ENCODE measurements around the gene PLCH2. TPM values are rescaled to one million over a fixed set of nuclear protein-coding genes. Genes with fewer than 3 reads are reported as not detected.

PLCH2 gene
- total and polyA plus RNA-seq, 11 donors, result 0.04 to 1.0 (median 0.35) TPM; not detected in 4

DNA sequence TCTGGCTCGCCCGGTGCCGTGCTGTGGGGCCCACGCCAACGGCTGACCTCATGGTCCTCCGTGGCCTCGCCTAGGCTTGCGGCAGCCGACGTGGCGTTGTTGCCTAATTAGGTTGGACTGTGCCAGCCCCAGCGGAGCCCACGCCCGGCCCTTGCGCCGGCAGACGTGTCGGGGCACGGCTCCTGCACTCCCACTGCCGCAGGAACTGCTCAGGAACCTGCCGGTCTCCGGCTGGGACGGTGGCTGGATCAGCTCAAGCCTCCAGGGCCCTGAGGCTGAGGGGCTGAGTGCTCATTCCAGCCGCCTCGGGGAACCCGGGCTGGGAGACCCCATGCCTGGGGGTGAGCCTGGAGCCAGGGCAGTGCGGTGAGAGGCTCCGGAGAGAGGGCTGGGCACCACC is 47.6 kb upstream of the PLCH2 start:
- H3K9me3 ChIP-seq, result peaks cover 0 to 12% (median 0%) of the 10 kb centered on the region in 12 donors
- ATAC-seq, result no peak
- no peaks in the 10 kb centered on the region for H3K4me1 ChIP-seq
- TF ChIP-seq POLR2A (IDR thresholded peaks at IDR 0.05), result no peak
- TF ChIP-seq, protein P1, sequence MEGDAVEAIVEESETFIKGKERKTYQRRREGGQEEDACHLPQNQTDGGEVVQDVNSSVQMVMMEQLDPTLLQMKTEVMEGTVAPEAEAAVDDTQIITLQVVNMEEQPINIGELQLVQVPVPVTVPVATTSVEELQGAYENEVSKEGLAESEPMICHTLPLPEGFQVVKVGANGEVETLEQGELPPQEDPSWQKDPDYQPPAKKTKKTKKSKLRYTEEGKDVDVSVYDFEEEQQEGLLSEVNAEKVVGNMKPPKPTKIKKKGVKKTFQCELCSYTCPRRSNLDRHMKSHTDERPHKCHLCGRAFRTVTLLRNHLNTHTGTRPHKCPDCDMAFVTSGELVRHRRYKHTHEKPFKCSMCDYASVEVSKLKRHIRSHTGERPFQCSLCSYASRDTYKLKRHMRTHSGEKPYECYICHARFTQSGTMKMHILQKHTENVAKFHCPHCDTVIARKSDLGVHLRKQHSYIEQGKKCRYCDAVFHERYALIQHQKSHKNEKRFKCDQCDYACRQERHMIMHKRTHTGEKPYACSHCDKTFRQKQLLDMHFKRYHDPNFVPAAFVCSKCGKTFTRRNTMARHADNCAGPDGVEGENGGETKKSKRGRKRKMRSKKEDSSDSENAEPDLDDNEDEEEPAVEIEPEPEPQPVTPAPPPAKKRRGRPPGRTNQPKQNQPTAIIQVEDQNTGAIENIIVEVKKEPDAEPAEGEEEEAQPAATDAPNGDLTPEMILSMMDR (IDR thresholded peaks at IDR 0.05), result no peak
- WGBS, 4 donors, result 89 to 90% (median 90%) methylated on average over 25 to 28 of the region's 28 CpGs; no CpG with 5 or more reads in 1 of the 4 donors
- no peaks in the 10 kb centered on the region for H3K36me3 ChIP-seq
- intact Hi-C loops (cut with DNase I), result no loop called here
- DNase-seq, result no peak
- no peak overlapping the region for H3K4me3 ChIP-seq
- no peak overlapping the region for H3K27ac ChIP-seq
- peaks cover 0 to 63% (median 21%) of the 10 kb centered on the region in 9 donors for H3K27me3 ChIP-seq

DNA sequence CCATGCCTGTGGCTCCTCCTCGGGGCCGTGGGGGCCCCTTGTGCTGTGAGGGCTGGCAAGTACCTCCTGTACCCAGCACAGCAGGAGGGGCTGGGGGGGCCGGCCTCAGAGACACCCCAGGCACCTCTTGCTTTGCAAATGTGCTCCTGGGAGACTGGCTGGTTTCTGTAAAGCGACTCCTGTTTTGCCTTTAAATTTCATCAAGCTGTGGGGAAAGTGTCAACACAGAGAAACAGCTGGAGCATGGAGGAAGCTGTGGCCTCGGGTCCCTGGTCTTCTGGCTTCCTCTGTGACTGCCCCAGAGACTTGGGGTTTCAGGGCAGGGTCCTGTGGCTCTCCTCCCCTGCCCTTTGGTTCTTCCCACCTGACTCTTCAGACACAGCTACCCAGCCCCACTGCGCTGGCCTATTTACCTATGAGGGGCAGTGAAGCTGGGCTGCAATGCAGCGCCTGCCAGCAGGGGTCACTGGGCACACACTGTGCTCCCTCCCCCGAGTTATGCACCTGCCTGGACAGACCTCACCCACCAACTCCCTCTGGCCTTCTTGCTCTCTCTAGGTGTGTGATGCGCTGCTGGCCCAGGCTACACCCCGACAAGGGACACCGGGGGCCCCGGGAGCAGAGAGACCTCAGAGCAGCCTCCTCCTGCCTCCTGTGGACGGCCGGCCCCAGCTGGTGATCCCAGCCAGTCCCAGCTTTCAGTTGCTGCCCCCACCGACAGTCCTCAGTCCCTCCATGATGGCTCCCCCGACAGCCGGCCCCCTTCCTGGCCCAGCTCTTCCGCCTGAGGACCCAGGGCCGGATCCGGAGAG is 46.1 kb upstream of the PLCH2 start:
- Histone ChIP-seq H3K4me3 (no peak overlapping the region), H3K9me3 (peaks cover 0 to 9% (median 0%) of the 10 kb centered on the region in 12 donors), H3K27ac (no peak overlapping the region), H3K36me3 (no peaks in the 10 kb centered on the region), H3K4me1 (no peaks in the 10 kb centered on the region), H3K27me3 (peaks cover 6 to 78% (median 21%) of the 10 kb centered on the region in 9 donors)
- no peak for DNase-seq
- TF ChIP-seq, protein P1 (IDR thresholded peaks at IDR 0.05), result peak in 3 of 12 donors; percentile 5 to 10 (median 8)
- no peak for TF ChIP-seq POLR2A (IDR thresholded peaks at IDR 0.05)
- WGBS, 4 donors, result 80 to 84% (median 84%) methylated on average over 13 to 20 of the region's 20 CpGs
- ATAC-seq, result no peak
- intact Hi-C loops (cut with DNase I), result loop anchor here in 1 of 10 donors (10.0 kb wide), 1 partner anchor 225 kb away; no protein-coding TSS in a partner anchor

DNA sequence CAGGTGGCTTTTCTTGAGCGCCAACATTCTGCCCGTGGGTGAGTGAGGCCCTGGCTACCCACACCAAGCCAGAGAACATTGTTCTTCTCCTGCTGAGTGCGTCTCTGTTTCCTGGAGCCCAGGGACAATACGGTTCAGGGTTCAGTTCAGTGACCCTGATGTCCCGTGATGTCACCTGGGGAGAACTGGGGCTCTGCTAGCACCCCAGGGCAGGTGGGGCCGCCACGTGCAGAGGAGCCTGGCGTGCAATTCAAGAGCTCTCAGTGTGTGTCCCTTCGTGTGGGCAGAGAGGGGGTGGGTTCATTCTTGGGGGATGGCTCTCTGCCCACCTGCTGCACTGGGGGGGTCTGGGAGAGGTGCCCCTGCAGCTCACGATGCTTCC is 45.5 kb upstream of the PLCH2 start:
- intact Hi-C loops (cut with DNase I), result loop anchor here in 1 of 10 donors (10.0 kb wide), 1 partner anchor 224 kb away; no protein-coding TSS in a partner anchor
- Histone ChIP-seq H3K36me3 (no peaks in the 10 kb centered on the region), H3K9me3 (peaks cover 0 to 9% (median 0%) of the 10 kb centered on the region in 12 donors), H3K27ac (no peak overlapping the region), H3K4me1 (no peaks in the 10 kb centered on the region), H3K4me3 (no peak overlapping the region), H3K27me3 (peaks cover 6 to 78% (median 21%) of the 10 kb centered on the region in 9 donors)
- no peak for TF ChIP-seq POLR2A (IDR thresholded peaks at IDR 0.05)
- TF ChIP-seq, protein P1 (IDR thresholded peaks at IDR 0.05), result no peak
- ATAC-seq (no peak), DNase-seq (no peak)
- 68 to 80% (median 76%) methylated on average over 9 to 10 of the region's 10 CpGs for WGBS, 4 donors

DNA sequence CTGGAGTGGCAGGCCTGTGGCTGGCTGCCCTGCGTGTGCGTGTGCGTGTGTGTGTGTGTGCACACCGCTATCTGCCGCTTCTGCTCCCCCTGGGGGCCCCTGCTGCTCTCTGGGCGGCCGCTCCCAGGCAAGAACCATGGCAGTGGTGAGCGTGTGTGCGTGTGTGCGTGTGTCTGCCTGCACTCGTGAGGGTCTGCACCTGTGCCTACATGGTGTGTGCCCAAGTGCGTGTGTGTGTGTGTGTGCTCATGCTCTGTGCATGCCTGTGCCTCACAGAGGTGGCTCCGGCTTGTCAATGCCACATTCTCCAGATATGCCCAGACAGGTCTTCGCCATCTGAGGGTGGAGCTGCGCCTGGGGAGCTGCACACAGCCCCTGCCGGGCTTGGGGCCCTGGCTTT is 45.0 kb upstream of the PLCH2 start:
- Histone ChIP-seq H3K36me3 (no peaks in the 10 kb centered on the region), H3K27ac (no peak overlapping the region), H3K4me1 (no peaks in the 10 kb centered on the region), H3K27me3 (peaks cover 6 to 78% (median 21%) of the 10 kb centered on the region in 9 donors), H3K4me3 (no peak overlapping the region), H3K9me3 (peaks cover 0 to 9% (median 0%) of the 10 kb centered on the region in 12 donors)
- TF ChIP-seq POLR2A (IDR thresholded peaks at IDR 0.05), result no peak
- TF ChIP-seq, protein P1 (IDR thresholded peaks at IDR 0.05), result no peak
- DNase-seq, result no peak
- ATAC-seq, result no peak
- WGBS, 4 donors, result 39 to 59% (median 45%) methylated on average over 3 to 16 of the region's 16 CpGs
- intact Hi-C loops (cut with DNase I), result loop anchor here in 1 of 10 donors (10.0 kb wide), 1 partner anchor 224 kb away; no protein-coding TSS in a partner anchor
